T follicular helper cell (primary cell): Measurements from ENCODE around the gene FAM163B.

Source experiments
- DNase-seq: peaks from one replicate; pipeline ENCODE4 v3.0.0-alpha.2; 2020; ENCODE audit warnings: low read depth

FAM163B gene

DNA sequence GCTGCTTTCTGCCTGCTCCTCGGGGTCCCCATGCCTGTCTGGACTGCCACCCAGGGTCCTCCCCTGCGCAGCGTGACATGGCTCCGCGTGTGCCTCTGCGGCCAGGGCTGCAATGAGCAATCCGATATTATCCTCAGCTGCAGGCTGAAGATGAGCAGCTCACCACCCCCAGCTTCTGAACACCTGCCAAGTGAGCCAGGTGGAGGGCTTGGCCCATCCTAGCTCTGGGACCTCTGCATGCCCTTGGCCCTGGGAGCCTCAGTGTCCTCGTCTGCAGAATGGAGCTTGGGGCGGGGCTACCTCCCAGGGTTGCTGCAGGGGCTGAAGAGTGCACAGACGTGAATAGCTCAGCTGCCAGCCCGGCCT is 80.3 kb downstream of the FAM163B start:
- DNase-seq: no peak

DNA sequence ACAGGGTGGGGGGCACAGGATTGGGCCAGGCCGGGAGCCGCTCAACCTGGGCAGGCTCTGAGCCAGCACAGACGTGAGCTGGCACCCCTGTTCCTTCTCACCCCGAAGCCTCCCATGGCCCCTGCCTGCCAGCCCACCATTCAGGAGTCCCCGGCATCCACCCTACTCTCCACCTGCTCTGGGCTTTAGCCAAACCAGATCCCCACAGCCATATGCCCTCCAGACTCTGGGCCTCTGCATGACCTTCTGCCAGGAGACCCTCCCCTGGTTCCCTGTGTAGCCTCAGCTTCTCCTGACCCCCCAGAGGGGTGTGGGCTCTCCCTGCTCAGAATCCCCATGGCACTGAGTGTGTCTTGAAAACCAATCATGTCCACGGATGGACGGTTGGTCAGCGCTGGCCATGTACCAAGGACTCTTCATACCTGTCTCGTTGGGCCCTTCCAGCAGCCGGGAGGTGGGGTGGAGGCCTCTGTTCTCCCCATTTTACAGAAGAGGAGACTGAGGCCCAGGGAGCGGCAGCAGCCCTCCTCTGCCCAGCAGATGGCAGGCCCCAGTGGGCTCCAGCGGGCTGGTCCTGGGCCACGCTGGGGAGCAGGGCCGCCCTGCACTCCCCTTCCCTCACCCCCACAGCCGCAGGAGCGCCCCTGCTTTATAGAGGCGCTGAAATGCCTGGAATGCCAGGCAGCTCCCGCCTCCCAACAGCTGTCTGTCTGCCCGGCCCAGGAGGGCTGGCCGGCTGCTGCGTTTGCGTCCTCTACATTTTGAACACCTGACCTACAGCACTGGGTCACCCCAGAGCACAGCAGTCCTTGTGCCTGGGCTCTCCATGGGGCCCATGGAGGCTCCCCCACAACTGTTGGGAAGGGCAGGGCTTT is 81.0 kb downstream of the FAM163B start:
- DNase-seq: no peak

DNA sequence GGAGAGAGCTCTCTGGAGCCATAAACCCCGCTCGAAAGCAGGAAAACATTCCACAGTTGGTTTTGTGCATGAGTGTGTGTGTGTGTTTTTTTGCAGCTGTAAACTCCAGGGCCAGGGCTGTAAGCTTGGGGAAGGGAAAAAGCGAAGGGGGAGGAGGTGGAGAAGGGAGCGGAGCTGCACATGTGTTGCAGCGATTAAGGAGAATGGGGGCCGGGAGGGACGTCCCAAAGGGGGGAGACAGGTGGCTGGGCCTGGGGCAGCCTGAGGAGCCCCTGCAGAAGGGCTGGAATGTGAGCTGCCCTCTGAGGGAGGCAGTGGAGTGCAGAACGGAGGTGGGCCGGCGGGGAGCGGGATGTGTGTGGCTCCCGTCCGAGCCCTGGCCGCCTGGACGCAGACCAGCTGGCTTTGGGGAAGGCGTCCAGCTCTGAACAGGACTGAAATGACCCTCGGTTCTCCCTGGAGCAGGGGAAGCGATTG is 81.7 kb downstream of the FAM163B start:
- no peak for DNase-seq
